Measurements from ENCODE around the gene THSD7A.
"Not testable (repeated sequence)": the region's sequence is repeated elsewhere in the genome, so short reads cannot be mapped to it uniquely, and the experiment has no call there.

Gene THSD7A

GRCh38 chr7:11538751-11539299, 293.2 kb downstream of the THSD7A start:
- Histone ChIP-seq H3K9ac (ENCODE audit: low read length) (no peak overlapping the region), H3K4me3 (ENCODE audit: low read length) (no peak overlapping the region), H3K36me3 (ENCODE audit: control insufficient read depth, insufficient read depth, low read length, severe bottlenecking) (no peaks in the 10 kb centered on the region), H3K9me3 (ENCODE audit: control insufficient read depth, low read length) (peaks cover 7% of the 10 kb centered on the region), H3K27me3 (replicated peaks; ENCODE audit: control insufficient read depth, insufficient read depth, low read length) (no peaks in the 10 kb centered on the region), H3K4me1 (ENCODE audit: control insufficient read depth, insufficient read depth, low read length) (peaks cover 32% of the 10 kb centered on the region)
- DNase-seq (ENCODE audit: low read depth), result no peak

DNA sequence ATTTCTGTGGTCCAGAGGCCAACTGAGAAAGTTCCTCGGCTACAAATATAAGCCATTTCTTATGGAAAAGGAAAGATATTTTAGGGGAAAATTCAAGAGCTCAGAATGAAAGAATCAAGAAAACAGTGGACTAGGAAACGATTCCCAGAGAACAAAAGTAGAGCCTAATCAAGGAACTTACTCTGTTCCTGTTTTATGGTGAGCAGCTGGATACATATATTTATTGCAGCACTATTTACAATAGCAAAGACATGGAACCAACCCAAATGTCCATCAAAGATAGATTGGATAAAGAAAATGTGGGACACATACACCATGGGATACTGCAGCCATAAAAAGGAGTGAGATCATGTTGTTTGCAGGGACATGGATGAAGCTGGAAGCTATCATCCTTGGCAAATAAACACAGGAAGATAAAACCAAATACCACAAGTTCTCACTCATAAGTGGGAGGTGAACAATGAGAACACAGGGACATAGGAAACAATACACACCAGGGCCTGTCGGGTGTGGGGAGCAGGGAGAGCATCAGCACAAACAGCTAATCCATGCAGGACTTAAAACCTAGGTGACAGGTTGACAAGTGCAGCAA, 298.7 kb downstream of the THSD7A start:
- H3K9ac ChIP-seq (ENCODE audit: low read length), result no peak overlapping the region
- H3K4me1 ChIP-seq (ENCODE audit: control insufficient read depth, insufficient read depth, low read length), result peaks cover 6% of the 10 kb centered on the region
- H3K36me3 ChIP-seq (ENCODE audit: control insufficient read depth, insufficient read depth, low read length, severe bottlenecking), result no peaks in the 10 kb centered on the region
- H3K27me3 ChIP-seq (replicated peaks; ENCODE audit: control insufficient read depth, insufficient read depth, low read length), result no peaks in the 10 kb centered on the region
- DNase-seq (ENCODE audit: low read depth), result no peak
- H3K4me3 ChIP-seq (ENCODE audit: low read length), result no peak overlapping the region
- H3K9me3 ChIP-seq (ENCODE audit: control insufficient read depth, low read length), result no peaks in the 10 kb centered on the region

DNA sequence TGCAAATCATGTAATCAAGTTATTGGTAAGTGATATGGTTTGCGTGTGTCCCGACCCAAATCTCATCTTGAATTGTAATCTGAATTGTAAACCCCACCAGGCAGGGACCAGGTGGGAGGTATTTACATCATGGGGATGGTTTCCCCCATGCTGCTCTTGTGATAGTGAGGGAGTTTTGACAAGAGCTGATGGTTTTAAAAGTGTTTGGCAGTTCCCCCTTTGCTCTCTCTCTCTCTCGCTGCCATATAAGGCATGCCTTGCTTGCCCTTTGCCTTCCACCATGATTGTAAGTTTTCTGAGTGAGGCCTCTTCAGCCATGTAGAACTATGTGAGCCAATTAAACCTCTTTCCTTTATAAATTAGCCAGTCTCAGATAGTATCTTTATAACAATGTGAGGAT, 302.6 kb downstream of the THSD7A start:
- Histone ChIP-seq H3K9ac (ENCODE audit: low read length) (no peak overlapping the region), H3K27me3 (replicated peaks; ENCODE audit: control insufficient read depth, insufficient read depth, low read length) (no peaks in the 10 kb centered on the region), H3K4me1 (ENCODE audit: control insufficient read depth, insufficient read depth, low read length) (no peaks in the 10 kb centered on the region), H3K9me3 (ENCODE audit: control insufficient read depth, low read length) (no peaks in the 10 kb centered on the region), H3K4me3 (ENCODE audit: low read length) (no peak overlapping the region), H3K36me3 (ENCODE audit: control insufficient read depth, insufficient read depth, low read length, severe bottlenecking) (no peaks in the 10 kb centered on the region)
- no peak for DNase-seq (ENCODE audit: low read depth)

GRCh38 chr7:11527707-11528106, 304.3 kb downstream of the THSD7A start:
- DNase-seq (ENCODE audit: low read depth), result no peak
- Histone ChIP-seq H3K36me3 (ENCODE audit: control insufficient read depth, insufficient read depth, low read length, severe bottlenecking) (no peaks in the 10 kb centered on the region), H3K4me1 (ENCODE audit: control insufficient read depth, insufficient read depth, low read length) (no peaks in the 10 kb centered on the region)

DNA sequence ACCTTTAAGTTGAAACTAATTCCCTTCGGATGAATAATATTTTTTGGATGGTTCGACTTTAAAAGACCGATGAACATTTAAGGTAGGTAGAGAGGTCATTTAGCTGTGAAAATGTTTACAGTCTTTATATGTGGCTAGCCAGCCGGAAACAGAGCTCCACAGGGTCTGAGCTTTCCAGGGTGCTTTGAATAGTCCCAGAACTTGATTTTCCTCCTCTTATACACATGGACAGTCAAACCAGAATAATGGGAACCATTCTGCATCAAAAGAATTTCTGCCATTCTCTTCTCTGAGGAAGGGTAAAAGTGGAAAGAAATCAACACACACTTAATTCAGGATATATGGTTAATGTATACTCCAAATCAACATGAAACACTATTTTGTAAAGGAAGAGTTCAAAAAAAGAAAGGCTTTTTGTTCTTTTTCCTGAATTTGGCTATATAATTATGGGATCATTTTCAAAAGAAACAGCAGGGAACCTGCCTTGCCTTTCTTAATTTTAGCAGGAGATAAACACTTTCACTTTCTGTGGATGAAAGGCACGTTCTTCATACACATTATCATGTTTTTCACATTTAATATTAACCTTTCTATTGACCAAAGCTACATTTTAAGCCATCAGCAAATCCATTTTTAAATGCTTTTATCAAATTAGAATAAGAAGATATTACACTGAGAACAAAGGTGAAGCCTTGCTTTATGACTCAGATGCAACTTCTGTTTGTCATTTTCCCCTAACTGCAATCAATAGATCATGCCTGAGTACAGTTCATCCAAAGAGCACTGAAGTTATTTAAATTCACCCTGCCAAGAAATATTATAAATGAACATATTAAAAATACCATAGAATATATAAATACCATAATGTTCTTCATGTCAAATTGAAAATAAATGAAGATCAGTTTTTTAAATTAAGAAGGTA, 307.3 kb downstream of the THSD7A start:
- no peaks in the 10 kb centered on the region for H3K27me3 ChIP-seq (replicated peaks; ENCODE audit: control insufficient read depth, insufficient read depth, low read length)
- H3K4me3 ChIP-seq (ENCODE audit: low read length), result no peak overlapping the region
- H3K9me3 ChIP-seq (ENCODE audit: control insufficient read depth, low read length), result no peaks in the 10 kb centered on the region
- H3K4me1 ChIP-seq (ENCODE audit: control insufficient read depth, insufficient read depth, low read length), result no peaks in the 10 kb centered on the region
- no peaks in the 10 kb centered on the region for H3K36me3 ChIP-seq (ENCODE audit: control insufficient read depth, insufficient read depth, low read length, severe bottlenecking)
- no peak overlapping the region for H3K9ac ChIP-seq (ENCODE audit: low read length)
- no peak for DNase-seq (ENCODE audit: low read depth)

More at GRCh38 chr7:11527707-11528106, 304.3 kb downstream of the THSD7A start:
- Histone ChIP-seq H3K27me3 (replicated peaks; ENCODE audit: control insufficient read depth, insufficient read depth, low read length) (no peaks in the 10 kb centered on the region), H3K9ac (ENCODE audit: low read length) (no peak overlapping the region), H3K4me3 (ENCODE audit: low read length) (no peak overlapping the region), H3K9me3 (ENCODE audit: control insufficient read depth, low read length) (no peaks in the 10 kb centered on the region)

GRCh38 chr7:11521964-11522499, 310.0 kb downstream of the THSD7A start:
- not testable (repeated sequence) for DNase-seq (ENCODE audit: low read depth); H3K36me3 ChIP-seq (ENCODE audit: control insufficient read depth, insufficient read depth, low read length, severe bottlenecking); H3K9ac ChIP-seq (ENCODE audit: low read length); H3K9me3 ChIP-seq (ENCODE audit: control insufficient read depth, low read length); H3K4me1 ChIP-seq (ENCODE audit: control insufficient read depth, insufficient read depth, low read length); H3K4me3 ChIP-seq (ENCODE audit: low read length); H3K27me3 ChIP-seq (replicated peaks; ENCODE audit: control insufficient read depth, insufficient read depth, low read length)

- no peaks in the 10 kb centered on the region for H3K4me1 ChIP-seq (ENCODE audit: control insufficient read depth, insufficient read depth, low read length)
- no peak for DNase-seq (ENCODE audit: low read depth)
Observed at GRCh38 chr7:11517853-11518252, 314.1 kb downstream of the THSD7A start.

DNA sequence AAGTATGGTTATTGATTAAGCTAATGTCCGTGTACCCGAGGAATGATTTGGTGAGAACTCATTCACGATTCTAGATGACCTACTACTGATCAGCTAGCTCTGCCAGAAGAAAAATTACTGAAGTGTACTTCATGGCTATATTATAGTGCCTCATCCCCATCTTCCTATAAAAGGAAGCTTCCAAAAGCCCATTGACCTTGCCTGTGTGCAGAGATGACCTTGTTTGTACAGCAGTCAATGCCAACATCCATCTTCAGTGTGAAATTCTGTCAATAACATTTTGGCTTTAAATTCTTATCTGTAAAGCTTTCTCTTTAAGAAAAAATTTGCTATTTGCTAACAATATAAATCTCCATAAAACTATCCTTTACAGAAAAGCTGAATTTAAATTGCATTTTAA, 315.7 kb downstream of the THSD7A start:
- H3K4me1 ChIP-seq (ENCODE audit: control insufficient read depth, insufficient read depth, low read length), result no peaks in the 10 kb centered on the region
- H3K4me3 ChIP-seq (ENCODE audit: low read length), result no peak overlapping the region
- H3K9ac ChIP-seq (ENCODE audit: low read length), result no peak overlapping the region
- H3K9me3 ChIP-seq (ENCODE audit: control insufficient read depth, low read length), result no peaks in the 10 kb centered on the region
- H3K36me3 ChIP-seq (ENCODE audit: control insufficient read depth, insufficient read depth, low read length, severe bottlenecking), result no peaks in the 10 kb centered on the region
- no peak for DNase-seq (ENCODE audit: low read depth)
- H3K27me3 ChIP-seq (replicated peaks; ENCODE audit: control insufficient read depth, insufficient read depth, low read length), result peaks cover 3% of the 10 kb centered on the region

More at GRCh38 chr7:11517853-11518252, 314.1 kb downstream of the THSD7A start:
- Histone ChIP-seq H3K9me3 (ENCODE audit: control insufficient read depth, low read length) (no peaks in the 10 kb centered on the region), H3K27me3 (replicated peaks; ENCODE audit: control insufficient read depth, insufficient read depth, low read length) (peaks cover 3% of the 10 kb centered on the region), H3K9ac (ENCODE audit: low read length) (no peak overlapping the region), H3K36me3 (ENCODE audit: control insufficient read depth, insufficient read depth, low read length, severe bottlenecking) (no peaks in the 10 kb centered on the region), H3K4me3 (ENCODE audit: low read length) (no peak overlapping the region)

DNA sequence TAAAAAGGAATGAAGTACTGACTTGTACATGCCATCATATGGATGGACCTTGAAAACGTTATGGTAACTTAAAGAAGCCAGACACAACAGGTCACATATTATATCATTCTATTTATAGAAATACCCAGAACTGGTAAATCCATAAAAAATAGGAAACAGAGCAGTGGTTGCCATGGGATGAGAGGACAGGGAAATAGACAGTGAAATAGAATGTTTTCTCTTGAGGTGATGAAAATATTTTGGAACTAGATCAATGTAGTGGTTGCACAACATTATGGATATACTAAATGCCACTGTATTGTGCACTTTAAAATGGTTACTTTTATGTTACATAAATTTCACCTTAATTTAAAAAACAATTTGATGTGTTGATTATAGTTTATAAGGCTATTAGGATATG, 318.5 kb downstream of the THSD7A start:
- DNase-seq (ENCODE audit: low read depth), result no peak

GRCh38 chr7:11507929-11508328, 324.1 kb downstream of the THSD7A start:
- Histone ChIP-seq H3K36me3 (ENCODE audit: control insufficient read depth, insufficient read depth, low read length, severe bottlenecking) (no peaks in the 10 kb centered on the region), H3K9ac (ENCODE audit: low read length) (no peak overlapping the region), H3K27me3 (replicated peaks; ENCODE audit: control insufficient read depth, insufficient read depth, low read length) (no peaks in the 10 kb centered on the region), H3K4me3 (ENCODE audit: low read length) (no peak overlapping the region), H3K9me3 (ENCODE audit: control insufficient read depth, low read length) (no peaks in the 10 kb centered on the region), H3K4me1 (ENCODE audit: control insufficient read depth, insufficient read depth, low read length) (no peaks in the 10 kb centered on the region)
- DNase-seq (ENCODE audit: low read depth), result no peak

More for the DNA sequence above, 318.5 kb downstream of the THSD7A start:
- Histone ChIP-seq H3K4me1 (ENCODE audit: control insufficient read depth, insufficient read depth, low read length) (no peaks in the 10 kb centered on the region), H3K9ac (ENCODE audit: low read length) (no peak overlapping the region), H3K36me3 (ENCODE audit: control insufficient read depth, insufficient read depth, low read length, severe bottlenecking) (no peaks in the 10 kb centered on the region), H3K4me3 (ENCODE audit: low read length) (no peak overlapping the region), H3K27me3 (replicated peaks; ENCODE audit: control insufficient read depth, insufficient read depth, low read length) (peaks cover 3% of the 10 kb centered on the region), H3K9me3 (ENCODE audit: control insufficient read depth, low read length) (no peaks in the 10 kb centered on the region)

- Histone ChIP-seq H3K36me3 (ENCODE audit: control insufficient read depth, insufficient read depth, low read length, severe bottlenecking) (no peaks in the 10 kb centered on the region), H3K4me3 (ENCODE audit: low read length) (no peak overlapping the region), H3K9me3 (ENCODE audit: control insufficient read depth, low read length) (peaks cover 10% of the 10 kb centered on the region), H3K9ac (ENCODE audit: low read length) (no peak overlapping the region), H3K27me3 (replicated peaks; ENCODE audit: control insufficient read depth, insufficient read depth, low read length) (no peaks in the 10 kb centered on the region), H3K4me1 (ENCODE audit: control insufficient read depth, insufficient read depth, low read length) (no peaks in the 10 kb centered on the region)
- no peak for DNase-seq (ENCODE audit: low read depth)
Observed at GRCh38 chr7:11506417-11506816, 325.6 kb downstream of the THSD7A start.
